A673 (cell line): Measurements from ENCODE around the gene COL5A1. TPM values are rescaled to one million over a fixed set of nuclear protein-coding genes. Genes with fewer than 3 reads are reported as not detected.

ENCODE experiments used
- BruUV-seq: library from RNA; stranded (reverse); fragments of 400-500 nt; replicated peaks from 2 replicates; lab custom pipeline; 2021; lab: Mats Ljungman, UMichigan
- CTCF ChIA-PET: fragments of 300-600 bp; sonication (Branson Sonifier 250); formaldehyde crosslinking; loops from one replicate; lab custom pipeline; 2022; ENCODE audit warnings: antibody characterized with exemption; lab: Charles Lee
- POLR2A ChIA-PET: fragments of 300-600 bp; sonication (Branson Sonifier 250); formaldehyde crosslinking; loops from one replicate; lab custom pipeline; 2022; ENCODE audit warnings: antibody characterized with exemption; ENCODE audit not compliant: low non-redundant PET; lab: Charles Lee
- DNase-seq: peaks from one replicate; pipeline ENCODE4 v3.0.0-alpha.2; 2015; ENCODE audit warnings: low spot score
- H3K27ac ChIP-seq: fragments of 200-600 bp; sonication (generic); 2 replicates; pipeline ENCODE4 v1.5.1; 2016; ENCODE audit warnings: mixed run types, low read depth, mild to moderate bottlenecking, mixed read lengths, antibody characterized with exemption, low read length; ENCODE audit not compliant: poor library complexity, severe bottlenecking
- H3K27me3 ChIP-seq: fragments of 200-600 bp; sonication (generic); replicated peaks from 2 replicates; pipeline ENCODE4 v1.6.1; 2017; ENCODE audit warnings: mixed run types, low read depth, mild to moderate bottlenecking, mixed read lengths, antibody characterized with exemption, low read length; ENCODE audit not compliant: insufficient read depth, poor library complexity
- H3K36me3 ChIP-seq: fragments of 200-600 bp; sonication (generic); 2 replicates; pipeline ENCODE4 v1.6.1; 2016; ENCODE audit warnings: mixed run types, mild to moderate bottlenecking, mixed read lengths, antibody characterized with exemption, low read length; ENCODE audit not compliant: insufficient read depth, poor library complexity, severe bottlenecking
- H3K4me1 ChIP-seq: fragments of 200-600 bp; sonication (generic); 2 replicates; pipeline ENCODE4 v1.6.1; 2017; ENCODE audit warnings: mixed run types, mild to moderate bottlenecking, mixed read lengths, antibody characterized with exemption, low read length; ENCODE audit not compliant: insufficient read depth, poor library complexity, severe bottlenecking
- H3K4me3 ChIP-seq: fragments of 200-600 bp; sonication (generic); 2 replicates; pipeline ENCODE4 v1.5.1; 2016; ENCODE audit warnings: low read depth, mixed run types, mild to moderate bottlenecking, mixed read lengths, low read length; ENCODE audit not compliant: poor library complexity, severe bottlenecking
- H3K9me3 ChIP-seq: fragments of 200-600 bp; sonication (generic); 2 replicates; pipeline ENCODE4 v1.6.1; 2016; ENCODE audit warnings: mixed run types, low read depth, mild to moderate bottlenecking, mixed read lengths, antibody characterized with exemption, low read length; ENCODE audit not compliant: poor library complexity, severe bottlenecking
- EZH2 ChIP-seq: fragments of 200-600 bp; sonication (generic); IDR thresholded peaks from 2 replicates; pipeline ENCODE4 v1.6.1; 2017; ENCODE audit warnings: borderline replicate concordance, low read depth, mild to moderate bottlenecking, mixed read lengths, antibody characterized with exemption, low read length; ENCODE audit not compliant: poor library complexity, severe bottlenecking
- intact Hi-C: fragments of 100-400 bp; cut with micrococcal nuclease; formaldehyde crosslinking; loops from one replicate; pipeline ENCODE4 v1.10.0; 2022; ENCODE audit not compliant: unreplicated experiment
- total RNA-seq: library from RNA; stranded (reverse); gene quantifications from 2 replicates; pipeline ENCODE4 v1.2.3, GENCODE V29; 2021
- TF ChIP-seq, protein P1 (sequence below): fragments of 300-800, 200-600 bp; sonication (generic); conservative IDR thresholded peaks from 2 replicates; pipeline ENCODE4 v1.5.1; 2017; ENCODE audit warnings: low read depth, mild to moderate bottlenecking, antibody characterized with exemption, low read length, moderate library complexity, mixed read lengths

COL5A1 gene
- total RNA-seq, 1 experiment from 2014 or later: 33.6 TPM

DNA sequence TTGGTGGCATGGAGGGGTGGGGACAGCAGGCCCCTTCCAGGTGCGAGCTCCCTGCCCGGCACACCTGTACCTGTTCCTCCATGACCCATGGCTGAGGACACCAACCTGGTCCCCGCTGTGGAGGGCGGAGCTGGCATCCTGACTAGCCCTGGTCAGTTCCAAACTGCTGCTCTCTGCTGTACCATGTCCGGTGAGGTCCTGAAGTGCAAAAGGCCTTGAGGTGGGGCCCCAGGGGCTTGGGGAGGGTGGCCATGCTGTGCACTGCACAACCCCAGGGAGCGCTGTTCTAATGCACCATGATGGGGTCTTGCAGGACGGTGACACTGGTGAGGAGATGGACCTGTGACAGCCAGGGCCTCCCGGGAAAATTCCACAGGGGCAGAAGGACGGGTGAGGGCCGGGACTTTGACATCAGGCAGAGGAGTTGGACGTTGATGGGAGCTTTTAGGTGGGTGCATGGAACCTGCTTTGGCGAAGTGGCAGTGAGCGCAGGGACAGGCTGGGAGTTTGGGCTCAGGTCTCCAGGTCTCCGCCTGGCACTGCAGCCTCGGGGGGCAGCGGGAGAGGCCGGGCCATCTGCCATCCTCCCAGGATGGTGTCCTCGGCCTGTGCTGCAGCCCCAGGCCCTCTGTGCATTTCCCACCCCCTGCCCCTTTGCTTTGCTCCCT lies 38.9 kb downstream of the COL5A1 start:
- no peak overlapping the region for H3K4me3 ChIP-seq
- no peaks in the 10 kb centered on the region for H3K27me3 ChIP-seq
- no peak for DNase-seq
- ChIA-PET CTCF (no interaction called here), POLR2A (no interaction called here)
- TF ChIP-seq, protein P1, sequence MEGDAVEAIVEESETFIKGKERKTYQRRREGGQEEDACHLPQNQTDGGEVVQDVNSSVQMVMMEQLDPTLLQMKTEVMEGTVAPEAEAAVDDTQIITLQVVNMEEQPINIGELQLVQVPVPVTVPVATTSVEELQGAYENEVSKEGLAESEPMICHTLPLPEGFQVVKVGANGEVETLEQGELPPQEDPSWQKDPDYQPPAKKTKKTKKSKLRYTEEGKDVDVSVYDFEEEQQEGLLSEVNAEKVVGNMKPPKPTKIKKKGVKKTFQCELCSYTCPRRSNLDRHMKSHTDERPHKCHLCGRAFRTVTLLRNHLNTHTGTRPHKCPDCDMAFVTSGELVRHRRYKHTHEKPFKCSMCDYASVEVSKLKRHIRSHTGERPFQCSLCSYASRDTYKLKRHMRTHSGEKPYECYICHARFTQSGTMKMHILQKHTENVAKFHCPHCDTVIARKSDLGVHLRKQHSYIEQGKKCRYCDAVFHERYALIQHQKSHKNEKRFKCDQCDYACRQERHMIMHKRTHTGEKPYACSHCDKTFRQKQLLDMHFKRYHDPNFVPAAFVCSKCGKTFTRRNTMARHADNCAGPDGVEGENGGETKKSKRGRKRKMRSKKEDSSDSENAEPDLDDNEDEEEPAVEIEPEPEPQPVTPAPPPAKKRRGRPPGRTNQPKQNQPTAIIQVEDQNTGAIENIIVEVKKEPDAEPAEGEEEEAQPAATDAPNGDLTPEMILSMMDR: no peak
- TF ChIP-seq EZH2: no peak
- H3K4me1 ChIP-seq: no peaks in the 10 kb centered on the region
- H3K27ac ChIP-seq: no peak overlapping the region
- no peaks in the 10 kb centered on the region for H3K36me3 ChIP-seq
- peaks cover 2% of the 10 kb centered on the region for H3K9me3 ChIP-seq
- BruUV-seq: no TSS peak
- intact Hi-C loops: no loop called here

DNA sequence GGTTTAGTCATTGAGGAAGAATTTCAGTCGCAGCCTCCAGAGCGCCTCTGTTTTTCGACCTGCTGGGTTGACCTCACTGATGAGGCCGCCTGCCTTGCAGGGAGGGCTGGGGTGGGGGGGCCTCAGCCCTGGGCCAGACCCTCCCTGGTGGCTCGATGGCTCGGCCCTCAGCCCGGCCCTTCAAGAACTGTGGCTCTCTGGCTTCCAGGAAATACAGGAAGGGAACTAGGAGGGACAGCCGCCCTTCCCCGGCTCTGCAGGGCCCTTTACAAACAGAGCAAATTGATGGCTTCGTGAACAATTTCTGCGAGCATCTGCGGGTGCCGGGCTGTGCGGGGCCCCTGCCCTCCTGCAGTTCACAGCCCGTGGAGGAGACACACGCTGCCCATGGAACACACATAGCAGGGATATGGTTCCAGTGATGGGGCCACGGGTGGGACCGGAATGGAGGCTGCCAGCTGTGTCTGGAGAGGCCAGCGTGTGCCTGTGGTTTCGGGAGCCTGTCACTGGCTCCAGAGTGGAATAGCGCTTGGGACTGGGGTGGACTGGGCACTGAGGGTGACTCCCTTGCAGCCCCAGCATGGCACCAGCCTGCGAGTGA lies 39.6 kb downstream of the COL5A1 start:
- intact Hi-C loops: no loop called here
- H3K27ac ChIP-seq: no peak overlapping the region
- H3K4me1 ChIP-seq: no peaks in the 10 kb centered on the region
- POLR2A ChIA-PET: no interaction called here
- BruUV-seq: no TSS peak
- DNase-seq: no peak
- CTCF ChIA-PET: no interaction called here
- no peak overlapping the region for H3K4me3 ChIP-seq
- H3K9me3 ChIP-seq: no peaks in the 10 kb centered on the region
- TF ChIP-seq, protein P1: no peak
- no peak for TF ChIP-seq EZH2
- no peaks in the 10 kb centered on the region for H3K27me3 ChIP-seq
- H3K36me3 ChIP-seq: no peaks in the 10 kb centered on the region

DNA sequence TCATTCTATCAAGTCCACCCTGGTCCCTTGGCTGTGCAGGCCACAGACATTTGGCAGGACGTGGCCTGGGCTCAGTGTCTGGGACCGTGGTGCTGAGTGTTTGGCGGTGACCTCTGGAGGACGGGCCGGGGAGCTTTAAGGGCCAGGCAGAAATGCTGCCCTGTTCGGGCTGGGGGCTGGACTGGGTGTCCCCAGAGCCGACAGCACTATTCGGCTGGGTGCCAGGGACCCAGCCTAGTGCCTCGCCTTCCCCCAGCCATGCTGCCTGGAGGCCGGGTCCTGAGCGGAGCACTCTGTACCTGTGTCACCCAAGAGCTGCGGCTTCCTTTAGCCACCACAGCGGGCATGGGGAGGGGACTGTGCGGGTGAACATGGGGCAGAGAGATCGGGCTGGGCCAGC lies 40.4 kb downstream of the COL5A1 start:
- Histone ChIP-seq H3K4me3 (no peak overlapping the region), H3K36me3 (no peaks in the 10 kb centered on the region), H3K27ac (no peak overlapping the region), H3K4me1 (no peaks in the 10 kb centered on the region), H3K27me3 (no peaks in the 10 kb centered on the region), H3K9me3 (no peaks in the 10 kb centered on the region)
- ChIA-PET POLR2A (no interaction called here), CTCF (no interaction called here)
- intact Hi-C loops: no loop called here
- DNase-seq: no peak
- TF ChIP-seq, protein P1: no peak
- no peak for TF ChIP-seq EZH2
- no TSS peak for BruUV-seq
